Bronchial epithelial cell (primary cell): ENCODE results near the gene R3HDM2. TPM values are rescaled to one million over a fixed set of nuclear protein-coding genes. Genes with fewer than 3 reads are reported as not detected.
A peak's percentile ranks its signal among the peaks of the same experiment; 100 is the strongest.

ENCODE experiments used
- DNase-seq: peaks from one replicate; pipeline ENCODE4 v3.0.0-alpha.2; 2010; ENCODE audit warnings: low read depth
- FAIRE-seq: peaks from 2 replicates; lab custom pipeline; 2011; peaks lifted over from hg19 to GRCh38; lab: Jason Lieb, UNC
- H3K27me3 ChIP-seq: 2 replicates; pipeline ENCODE4 v1.5.1; 2011; ENCODE audit warnings: low read length; ENCODE audit not compliant: control insufficient read depth, insufficient read depth
- H3K36me3 ChIP-seq: 2 replicates; pipeline ENCODE4 v1.5.1; 2011; ENCODE audit warnings: low read length; ENCODE audit not compliant: control insufficient read depth, insufficient read depth
- H3K4me3 ChIP-seq: 2 replicates; pipeline ENCODE4 v1.5.1; 2011; ENCODE audit warnings: mild to moderate bottlenecking, low read depth, low read length, control low read depth
- total RNA-seq: library from RNA; depleted of rRNA; stranded (reverse); fragments of >200 nt; gene quantifications from 2 replicates; pipeline ENCODE4 v1.2.1, GENCODE V29; 2014
- TF ChIP-seq, protein P1 (sequence below): IDR thresholded peaks from 2 replicates; pipeline ENCODE4 v1.5.1; 2011; ENCODE audit warnings: mild to moderate bottlenecking, moderate library complexity, low read length, control low read depth, inconsistent platforms; ENCODE audit not compliant: insufficient read depth, severe bottlenecking

R3HDM2 gene
- total RNA-seq, 1 donor from 2014 or later, result 5.5 TPM

DNA sequence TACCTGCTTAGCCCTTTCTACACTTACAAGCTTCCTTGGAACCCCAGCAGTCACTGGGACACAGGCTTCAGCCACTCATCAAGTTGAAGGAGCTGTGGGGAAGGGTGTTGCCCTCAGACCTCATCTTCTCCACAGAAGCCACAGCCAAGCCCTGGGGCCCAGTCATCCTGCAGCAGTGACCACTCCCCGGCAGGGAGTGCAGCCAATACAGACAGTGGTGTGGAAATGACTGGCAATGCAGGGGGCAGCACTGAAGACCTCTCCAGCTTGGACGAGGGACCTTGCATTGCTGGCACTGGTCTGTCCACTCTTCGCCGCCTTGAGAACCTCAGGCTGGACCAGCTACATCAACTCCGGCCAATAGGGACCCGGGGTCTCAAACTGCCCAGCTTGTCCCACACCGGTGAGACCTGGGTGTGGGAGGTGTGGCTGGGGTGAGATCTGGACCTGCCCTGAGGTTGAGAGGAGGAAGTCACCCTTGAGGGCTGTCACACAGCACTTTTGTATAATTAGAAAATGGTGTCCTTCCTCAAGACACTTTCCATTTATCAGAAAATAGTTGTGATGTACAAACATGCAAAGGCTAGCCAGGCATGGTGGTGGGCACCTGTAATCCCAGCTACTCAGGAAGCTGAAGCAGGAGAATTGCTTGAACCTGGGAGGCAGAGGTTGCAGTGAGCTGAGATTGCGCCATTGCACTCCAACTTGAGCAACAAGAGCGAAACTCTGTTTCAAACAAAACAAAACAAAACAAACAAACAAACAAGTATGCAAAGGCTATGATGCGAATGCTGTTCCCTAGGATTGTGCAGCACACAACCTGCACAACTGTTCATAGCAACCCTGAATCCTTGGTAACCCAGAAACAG, 38.7 kb upstream of the R3HDM2 start:
- Histone ChIP-seq H3K4me3 (no peak overlapping the region), H3K27me3 (peaks cover 22% of the 10 kb centered on the region), H3K36me3 (no peaks in the 10 kb centered on the region)
- no peak for DNase-seq
- no peak for FAIRE-seq
- TF ChIP-seq, protein P1, sequence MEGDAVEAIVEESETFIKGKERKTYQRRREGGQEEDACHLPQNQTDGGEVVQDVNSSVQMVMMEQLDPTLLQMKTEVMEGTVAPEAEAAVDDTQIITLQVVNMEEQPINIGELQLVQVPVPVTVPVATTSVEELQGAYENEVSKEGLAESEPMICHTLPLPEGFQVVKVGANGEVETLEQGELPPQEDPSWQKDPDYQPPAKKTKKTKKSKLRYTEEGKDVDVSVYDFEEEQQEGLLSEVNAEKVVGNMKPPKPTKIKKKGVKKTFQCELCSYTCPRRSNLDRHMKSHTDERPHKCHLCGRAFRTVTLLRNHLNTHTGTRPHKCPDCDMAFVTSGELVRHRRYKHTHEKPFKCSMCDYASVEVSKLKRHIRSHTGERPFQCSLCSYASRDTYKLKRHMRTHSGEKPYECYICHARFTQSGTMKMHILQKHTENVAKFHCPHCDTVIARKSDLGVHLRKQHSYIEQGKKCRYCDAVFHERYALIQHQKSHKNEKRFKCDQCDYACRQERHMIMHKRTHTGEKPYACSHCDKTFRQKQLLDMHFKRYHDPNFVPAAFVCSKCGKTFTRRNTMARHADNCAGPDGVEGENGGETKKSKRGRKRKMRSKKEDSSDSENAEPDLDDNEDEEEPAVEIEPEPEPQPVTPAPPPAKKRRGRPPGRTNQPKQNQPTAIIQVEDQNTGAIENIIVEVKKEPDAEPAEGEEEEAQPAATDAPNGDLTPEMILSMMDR, result no peak

DNA sequence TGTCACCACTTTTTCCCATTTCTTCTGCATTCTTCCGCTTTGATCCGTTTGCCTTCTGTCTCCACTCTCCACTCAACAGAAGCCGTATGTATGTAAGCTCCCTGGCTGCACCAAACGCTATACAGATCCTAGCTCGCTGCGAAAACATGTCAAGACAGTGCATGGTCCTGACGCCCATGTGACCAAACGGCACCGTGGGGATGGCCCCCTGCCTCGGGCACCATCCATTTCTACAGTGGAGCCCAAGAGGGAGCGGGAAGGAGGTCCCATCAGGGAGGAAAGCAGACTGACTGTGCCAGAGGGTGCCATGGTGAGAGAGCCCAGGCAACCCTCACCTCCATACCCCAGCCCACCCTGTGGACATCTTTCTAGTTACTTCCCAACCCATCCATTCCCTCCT, 37.1 kb upstream of the R3HDM2 start:
- Histone ChIP-seq H3K36me3 (no peaks in the 10 kb centered on the region), H3K27me3 (peaks cover 12% of the 10 kb centered on the region), H3K4me3 (no peak overlapping the region)
- TF ChIP-seq, protein P1, result no peak
- DNase-seq, result no peak
- FAIRE-seq, result no peak

DNA sequence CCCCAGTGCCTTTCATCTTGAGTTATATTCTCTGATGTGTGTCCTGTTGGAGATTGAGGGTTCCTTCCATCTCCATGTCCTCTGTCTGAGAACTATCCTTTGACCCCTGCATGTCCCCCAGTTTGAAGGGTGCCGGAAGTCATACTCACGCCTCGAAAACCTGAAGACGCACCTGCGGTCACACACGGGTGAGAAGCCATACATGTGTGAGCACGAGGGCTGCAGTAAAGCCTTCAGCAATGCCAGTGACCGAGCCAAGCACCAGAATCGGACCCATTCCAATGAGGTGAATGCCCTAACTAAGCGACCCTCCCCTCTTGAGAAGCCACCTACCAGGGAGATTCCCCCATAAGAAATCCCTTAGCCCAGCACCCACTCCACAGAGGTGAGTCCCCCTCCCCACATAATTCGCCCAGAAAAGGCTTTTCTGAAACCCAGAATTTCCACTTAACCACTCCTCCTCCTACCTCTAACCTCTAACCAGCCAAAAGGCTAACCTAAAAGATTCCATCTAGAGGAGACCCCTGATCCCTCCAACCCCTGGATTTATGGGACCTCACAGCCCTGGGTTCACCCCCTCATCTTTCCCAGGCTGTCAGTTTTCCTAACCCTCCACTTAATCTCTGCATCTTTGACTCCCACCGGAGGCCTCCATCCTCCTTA, 36.5 kb upstream of the R3HDM2 start:
- no peak for DNase-seq
- Histone ChIP-seq H3K27me3 (peaks cover 6% of the 10 kb centered on the region), H3K36me3 (no peaks in the 10 kb centered on the region), H3K4me3 (no peak overlapping the region)
- TF ChIP-seq, protein P1, result no peak
- no peak for FAIRE-seq

DNA sequence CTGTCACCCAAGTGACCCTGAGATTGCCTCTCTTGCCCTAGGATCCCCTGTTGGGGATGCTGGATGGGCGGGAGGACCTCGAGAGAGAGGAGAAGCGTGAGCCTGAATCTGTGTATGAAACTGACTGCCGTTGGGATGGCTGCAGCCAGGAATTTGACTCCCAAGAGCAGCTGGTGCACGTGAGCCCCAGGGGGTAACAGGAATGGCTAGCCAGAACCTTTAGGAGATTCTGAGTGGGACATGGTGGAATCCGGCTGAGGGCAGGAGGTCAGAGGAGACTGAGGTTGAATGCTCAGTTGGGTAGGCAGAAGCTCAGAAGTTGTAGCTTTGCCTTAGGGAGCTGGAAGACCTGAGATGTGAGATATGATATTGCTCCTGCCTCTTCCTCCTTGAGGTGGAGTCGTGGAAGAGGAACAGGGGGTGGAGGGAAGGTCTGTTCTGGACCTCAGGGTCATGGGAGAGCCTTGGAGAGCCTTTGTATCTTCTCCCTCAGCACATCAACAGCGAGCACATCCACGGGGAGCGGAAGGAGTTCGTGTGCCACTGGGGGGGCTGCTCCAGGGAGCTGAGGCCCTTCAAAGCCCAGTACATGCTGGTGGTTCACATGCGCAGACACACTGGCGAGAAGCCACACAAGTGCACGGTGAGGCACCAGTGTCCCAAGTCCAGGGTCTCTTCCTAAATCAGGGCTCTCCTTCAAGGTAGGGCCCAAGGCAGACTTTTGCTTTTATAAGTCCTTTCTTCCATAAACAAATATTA, 35.1 kb upstream of the R3HDM2 start:
- DNase-seq (no peak), FAIRE-seq (peak; percentile 43)
- H3K36me3 ChIP-seq, result no peaks in the 10 kb centered on the region
- H3K4me3 ChIP-seq, result no peak overlapping the region
- H3K27me3 ChIP-seq, result peaks cover 7% of the 10 kb centered on the region
- TF ChIP-seq, protein P1, result no peak

DNA sequence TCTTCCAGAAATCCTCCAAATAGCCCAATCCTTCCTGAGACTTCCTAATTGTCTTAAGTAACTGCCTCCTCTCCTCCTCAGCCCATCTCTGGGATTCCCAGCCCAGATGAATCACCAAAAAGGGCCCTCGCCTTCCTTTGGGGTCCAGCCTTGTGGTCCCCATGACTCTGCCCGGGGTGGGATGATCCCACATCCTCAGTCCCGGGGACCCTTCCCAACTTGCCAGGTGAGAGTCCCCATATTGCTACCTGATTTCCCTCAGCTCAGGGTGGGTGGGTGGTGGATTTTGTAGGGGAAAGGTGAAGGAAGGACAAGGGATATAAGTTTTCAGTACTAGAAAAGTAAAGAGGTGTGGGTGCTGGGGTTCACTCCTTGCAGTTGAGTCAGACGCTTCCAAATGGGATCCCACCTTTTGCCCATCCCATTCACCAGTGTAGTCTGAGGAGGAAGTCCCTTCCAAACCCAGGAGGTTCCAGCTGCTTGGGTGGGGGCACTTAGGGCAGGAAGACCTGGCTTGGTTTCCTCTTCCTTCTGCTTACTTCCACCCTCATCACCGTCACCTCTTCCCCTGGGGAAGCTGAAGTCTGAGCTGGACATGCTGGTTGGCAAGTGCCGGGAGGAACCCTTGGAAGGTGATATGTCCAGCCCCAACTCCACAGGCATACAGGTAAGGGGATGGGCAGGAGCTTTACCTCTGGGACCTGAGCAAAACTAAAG, 34.3 kb upstream of the R3HDM2 start:
- H3K4me3 ChIP-seq, result no peak overlapping the region
- TF ChIP-seq, protein P1, result no peak
- no peak for DNase-seq
- no peaks in the 10 kb centered on the region for H3K36me3 ChIP-seq
- peaks cover 10% of the 10 kb centered on the region for H3K27me3 ChIP-seq
- no peak for FAIRE-seq
